T-helper 1 cell treated with Interleukin-12 subunit alpha and Interleukin-12 subunit beta and Interleukin-4 antibody, amounts not matched to agents 30 ng/mL and 1 ng/mL, for 36 hours (primary cell): ENCODE results near the gene ZMYM5. TPM values are rescaled to one million over a fixed set of nuclear protein-coding genes. Genes with fewer than 3 reads are reported as not detected.
"Not testable (repeated sequence)": the region's sequence is repeated elsewhere in the genome, so short reads cannot be mapped to it uniquely, and the experiment has no call there.

Experiments used
- intact Hi-C: fragments of 100-400 bp; cut with micrococcal nuclease; formaldehyde crosslinking; loops from one replicate; pipeline ENCODE4 v1.15.1; 2024
- total RNA-seq: library from RNA; stranded (reverse); gene quantifications from 2 replicates; pipeline ENCODE4 v1.2.3, GENCODE V29; 2022

Gene ZMYM5
- total RNA-seq, 1 donor from 2014 or later, result 15.5 TPM

- intact Hi-C loops, result no loop called here
These were observed 28.7 kb downstream of the ZMYM5 start for GRCh38 chr13:19834704-19835103.

- intact Hi-C loops, result no loop called here
These were observed 40.8 kb downstream of the ZMYM5 start for GRCh38 chr13:19822673-19823072.

GRCh38 chr13:19818223-19818842, 45.1 kb downstream of the ZMYM5 start:
- intact Hi-C loops, result no loop called here

GRCh38 chr13:19817510-19818158, 45.8 kb downstream of the ZMYM5 start:
- intact Hi-C loops, result no loop called here

GRCh38 chr13:19817106-19817505, 46.3 kb downstream of the ZMYM5 start:
- intact Hi-C loops, result no loop called here

GRCh38 chr13:19815842-19816241, 47.6 kb downstream of the ZMYM5 start:
- intact Hi-C loops, result not testable (repeated sequence)

GRCh38 chr13:19810996-19811881, 52.2 kb downstream of the ZMYM5 start:
- intact Hi-C loops, result no loop called here

- intact Hi-C loops, result no loop called here
These were observed 53.3 kb downstream of the ZMYM5 start for GRCh38 chr13:19810151-19810550.

GRCh38 chr13:19805765-19806164, 57.7 kb downstream of the ZMYM5 start:
- intact Hi-C loops, result no loop called here

- intact Hi-C loops, result no loop called here
These were observed 67.5 kb downstream of the ZMYM5 start for GRCh38 chr13:19795956-19796355.

GRCh38 chr13:19794631-19795030, 68.8 kb downstream of the ZMYM5 start:
- intact Hi-C loops, result no loop called here

- intact Hi-C loops, result no loop called here
These were observed 71.4 kb downstream of the ZMYM5 start for GRCh38 chr13:19791953-19792537.

- intact Hi-C loops, result loop anchor here (1.0 to 10.0 kb wide), 9 partner anchors 79 to 1514 kb away; partner anchors contain the start of genes CRYL1, MPHOSPH8, MRPL57 and SKA3
These were observed 80.4 kb downstream of the ZMYM5 start, which contains the start of gene PSPC1 for GRCh38 chr13:19782727-19783682. TSS of gene PSPC1 (minus strand) at chr13:19782945. CDS start at chr13:19782757, 188 bp downstream.

GRCh38 chr13:19782049-19782726, 81.3 kb downstream of the ZMYM5 start:
- intact Hi-C loops, result loop anchor here (1.0 to 10.0 kb wide), 7 partner anchors 80 to 1515 kb away; partner anchors contain the start of genes CRYL1, MRPL57 and SKA3

- intact Hi-C loops, result loop anchor here (5.0 to 10.0 kb wide), 4 partner anchors 99 to 1516 kb away; partner anchors contain the start of genes CRYL1, MRPL57 and SKA3
These were observed 81.9 kb downstream of the ZMYM5 start for GRCh38 chr13:19781526-19781925.

- intact Hi-C loops, result loop anchor here (5.0 to 10.0 kb wide), 4 partner anchors 99 to 1516 kb away; partner anchors contain the start of genes CRYL1, MRPL57 and SKA3
These were observed 82.6 kb downstream of the ZMYM5 start for GRCh38 chr13:19780753-19781418.
